Stimulated activated CD4-positive, alpha-beta T cell treated with anti-CD3 and anti-CD28 coated beads, Interleukin-1b, Interleukin-23, amount 100 ng/mL, for 4 hours (primary cell): ENCODE data around the gene CCDC88B.
"Not testable (repeated sequence)": the region's sequence is repeated elsewhere in the genome, so short reads cannot be mapped to it uniquely, and the experiment has no call there.

Source experiments
- DNase-seq, 2 donors: peaks; one replicate each; pipeline ENCODE4 v3.0.0-alpha.2; 2020; ENCODE audit warnings: low read depth in 2 of 2

The CCDC88B gene

GRCh38 chr11:64304316-64305072 lies 35.5 kb upstream of the CCDC88B start:
- peak; percentile 95 for DNase-seq

GRCh38 chr11:64305075-64305690 lies 34.8 kb upstream of the CCDC88B start, which contains the start of gene ESRRA:
ESRRA (plus strand) TSS chr11:64305524; CDS start chr11:64307180, 1,656 bp downstream.
- DNase-seq: peak; percentile 99 to 100

GRCh38 chr11:64305691-64306562 lies 34.1 kb upstream of the CCDC88B start:
- DNase-seq: peak; percentile 63 to 72

GRCh38 chr11:64306563-64306875 lies 33.5 kb upstream of the CCDC88B start:
- no peak for DNase-seq

GRCh38 chr11:64306876-64307622 lies 33.0 kb upstream of the CCDC88B start:
- DNase-seq: no peak

- not testable (repeated sequence) for DNase-seq
Observed at GRCh38 chr11:64307795-64308194, 32.2 kb upstream of the CCDC88B start.

GRCh38 chr11:64312947-64313346 lies 27.1 kb upstream of the CCDC88B start:
- no peak for DNase-seq

GRCh38 chr11:64313491-64314145 lies 26.4 kb upstream of the CCDC88B start:
- DNase-seq: no peak

- DNase-seq: no peak
Observed at GRCh38 chr11:64314146-64314804, 25.7 kb upstream of the CCDC88B start.

- DNase-seq: no peak
Observed at GRCh38 chr11:64314805-64315561, 25.0 kb upstream of the CCDC88B start.

GRCh38 chr11:64315667-64316526 lies 24.1 kb upstream of the CCDC88B start:
- not testable (repeated sequence) for DNase-seq

- no peak for DNase-seq
Observed at GRCh38 chr11:64316672-64317324, 23.2 kb upstream of the CCDC88B start.

GRCh38 chr11:64317325-64317960 lies 22.6 kb upstream of the CCDC88B start, which contains the start of gene TRMT112:
TRMT112 (minus strand) TSS chr11:64317559; CDS start chr11:64317526, 33 bp downstream.
- peak; percentile 82 to 91 for DNase-seq

- peak; percentile 88 to 89 for DNase-seq
Observed at GRCh38 chr11:64317961-64318765, 21.8 kb upstream of the CCDC88B start, which contains the start of gene PRDX5. PRDX5 (plus strand) TSS chr11:64318121; CDS start chr11:64318216, 95 bp downstream.

GRCh38 chr11:64318766-64319761 lies 20.9 kb upstream of the CCDC88B start:
- DNase-seq: no peak
